ENCODE results near the gene MSRB3.

The MSRB3 gene

DNA sequence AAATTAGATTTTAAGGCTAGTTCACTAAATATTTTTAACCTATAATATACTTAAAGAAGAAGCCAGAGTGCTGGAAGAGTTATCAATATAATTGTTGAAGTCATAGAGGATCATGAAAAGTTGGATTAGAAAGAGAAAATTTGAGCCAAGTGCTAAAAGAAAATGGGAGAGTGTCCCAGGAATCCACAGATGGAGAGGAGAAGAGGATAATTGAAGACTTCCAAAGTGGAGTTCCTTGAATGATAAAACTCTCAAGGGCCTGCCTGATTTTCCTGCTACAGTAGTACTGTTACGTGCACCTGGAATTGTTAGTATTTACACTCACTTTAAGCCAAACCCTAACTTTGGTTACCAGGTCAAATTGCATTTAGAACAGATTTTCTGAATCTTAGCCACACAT, 113.2 kb downstream of the MSRB3 start:
- no peak for DNase-seq

DNA sequence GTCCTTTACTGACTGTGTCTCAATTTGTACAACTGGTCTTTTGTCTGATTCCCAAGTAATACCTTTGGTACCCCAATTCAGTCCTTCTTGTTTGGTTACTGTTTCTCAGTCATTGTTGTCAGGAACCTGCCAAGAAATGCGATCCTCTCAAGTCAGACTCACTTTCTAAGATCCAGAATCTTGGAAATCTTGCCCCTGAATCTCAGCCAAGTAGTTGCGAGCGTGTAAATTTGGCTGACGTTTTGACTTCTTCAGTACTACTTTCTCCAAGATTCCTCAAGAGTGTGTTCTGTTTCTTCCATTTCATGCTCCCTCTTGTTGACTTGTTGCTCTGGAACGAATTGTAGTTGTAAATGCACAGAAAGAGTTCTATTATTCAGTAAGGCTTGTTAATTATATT, 114.0 kb downstream of the MSRB3 start:
- no peak for DNase-seq

DNA sequence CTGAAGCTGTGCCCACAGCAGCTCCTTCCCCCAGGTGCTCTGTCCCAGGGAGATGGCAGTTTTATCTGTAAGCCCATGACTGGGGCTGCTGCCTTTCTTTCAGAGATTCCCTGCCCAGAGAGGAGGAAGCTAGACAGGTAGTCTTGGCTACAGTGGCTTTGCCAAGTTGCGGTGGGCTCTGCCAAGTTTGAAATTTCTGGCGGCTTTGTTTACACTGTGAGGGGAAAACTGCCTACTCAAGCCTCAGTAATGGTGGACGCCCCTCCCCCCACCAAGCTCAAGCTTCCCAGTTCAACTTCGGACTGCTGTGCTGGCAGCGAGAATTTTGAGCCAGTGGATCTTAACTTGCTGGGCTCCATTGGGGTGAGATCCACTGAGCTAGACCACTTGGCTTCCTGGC, 124.7 kb downstream of the MSRB3 start:
- DNase-seq: no peak

DNA sequence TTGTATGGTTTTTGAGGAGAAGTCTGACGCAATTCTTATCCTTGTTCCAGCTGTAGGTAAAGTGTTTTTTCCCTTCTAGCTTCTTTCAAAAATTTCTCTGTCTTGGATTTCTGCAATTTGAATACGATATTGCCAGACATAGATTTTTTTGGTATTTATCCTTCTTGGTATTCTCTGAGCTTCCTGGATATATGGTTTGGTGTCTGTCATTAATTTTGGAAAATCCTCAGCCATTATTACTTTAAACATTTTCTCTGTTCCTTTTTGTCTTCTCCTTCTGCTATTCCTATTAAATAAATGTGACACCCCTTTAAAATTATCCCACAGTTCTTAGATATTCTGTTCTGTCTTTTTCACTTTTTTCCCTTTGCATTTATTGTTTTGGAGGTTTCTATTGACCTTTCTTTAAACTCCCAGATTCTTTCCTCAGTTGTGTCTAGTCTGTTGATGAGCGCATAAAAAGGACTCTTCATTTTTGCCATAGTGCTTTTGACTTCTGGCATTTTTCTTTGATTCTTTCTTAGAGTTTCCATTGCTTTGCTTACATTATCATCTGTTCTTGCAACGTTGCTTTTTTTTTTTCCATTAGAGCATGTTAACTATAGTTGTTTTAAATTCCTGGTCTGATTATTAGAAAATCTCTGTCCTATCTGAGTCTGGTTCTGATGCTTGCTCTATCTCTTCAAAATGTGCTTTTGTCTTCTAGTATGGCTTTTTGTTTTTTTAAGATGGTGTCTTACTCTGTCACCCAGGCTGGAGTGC, 129.1 kb downstream of the MSRB3 start:
- no peak for DNase-seq

DNA sequence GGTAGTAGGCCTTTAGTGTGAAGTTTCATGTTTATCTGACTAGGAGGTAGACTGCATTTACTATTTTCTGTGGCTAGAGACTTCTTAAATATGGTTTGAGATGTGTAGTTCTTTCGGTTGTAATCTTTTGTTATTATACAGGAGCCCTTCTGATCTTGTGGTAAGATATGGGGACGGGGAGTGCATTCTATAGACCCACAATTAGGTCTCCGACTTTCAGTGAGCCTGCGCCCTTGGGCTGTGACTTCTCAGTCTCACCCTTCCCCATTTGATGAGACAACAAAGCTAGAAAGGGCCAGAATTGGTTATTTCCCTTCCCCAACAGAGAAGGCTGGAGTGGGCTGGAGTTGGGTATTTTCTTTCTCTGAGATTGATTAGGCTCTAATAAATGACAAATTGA, 130.0 kb downstream of the MSRB3 start:
- DNase-seq: no peak

DNA sequence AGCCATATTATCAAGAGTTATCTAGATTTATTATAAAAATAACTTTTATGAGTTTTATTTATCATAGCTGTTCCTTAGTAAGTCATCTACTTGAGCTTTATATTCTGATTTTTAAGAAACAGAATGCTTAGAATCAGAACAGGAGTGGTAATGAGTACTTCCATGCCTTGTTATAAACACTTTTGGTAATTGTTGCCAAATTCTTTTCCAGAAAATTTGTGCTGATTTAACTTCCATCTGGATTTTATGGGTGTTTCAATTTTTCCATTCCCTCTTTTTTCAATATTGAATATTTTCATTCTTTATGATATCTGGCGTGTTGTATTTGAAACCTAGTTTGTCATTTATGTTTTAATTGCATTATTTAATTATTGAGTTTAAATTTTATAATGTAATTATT, 131.2 kb downstream of the MSRB3 start:
- no peak for DNase-seq

DNA sequence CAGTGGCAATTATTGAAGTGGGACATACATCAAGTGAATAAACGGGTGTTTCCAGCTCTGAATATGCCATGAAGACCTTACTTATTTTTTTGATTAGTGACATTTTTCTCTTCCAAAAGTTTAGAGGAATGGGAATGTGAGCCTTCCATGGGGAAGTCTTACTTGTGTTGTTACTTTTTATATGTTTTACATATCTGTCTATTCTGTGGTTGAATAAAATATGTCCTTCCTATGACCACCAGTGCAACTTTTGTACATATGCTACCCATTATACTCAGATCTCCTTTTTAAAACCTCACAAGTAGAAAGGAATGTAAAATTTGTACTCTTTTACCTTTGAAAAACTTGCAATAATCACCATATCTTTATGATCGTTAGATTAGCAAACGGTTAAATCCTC, 132.7 kb downstream of the MSRB3 start:
- DNase-seq: no peak

DNA sequence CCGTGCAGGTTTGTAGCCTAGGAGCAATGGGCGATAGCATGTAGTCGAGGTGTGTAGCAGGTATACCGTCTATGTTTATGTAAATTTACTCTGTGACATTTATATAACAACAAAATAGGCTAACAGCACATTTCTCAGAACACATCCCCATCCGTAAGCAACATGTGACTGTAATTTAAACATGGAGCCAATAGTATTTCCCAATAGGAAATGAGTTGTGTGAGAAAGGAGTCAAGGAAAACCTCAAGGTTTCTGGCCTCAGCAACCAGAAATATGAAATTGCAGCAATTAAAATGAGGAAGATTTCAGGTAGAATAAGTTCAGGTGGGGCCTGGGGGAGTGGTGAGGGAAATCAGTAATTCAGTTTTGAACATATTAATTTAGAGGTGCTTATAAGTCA, 136.0 kb downstream of the MSRB3 start:
- DNase-seq: no peak

DNA sequence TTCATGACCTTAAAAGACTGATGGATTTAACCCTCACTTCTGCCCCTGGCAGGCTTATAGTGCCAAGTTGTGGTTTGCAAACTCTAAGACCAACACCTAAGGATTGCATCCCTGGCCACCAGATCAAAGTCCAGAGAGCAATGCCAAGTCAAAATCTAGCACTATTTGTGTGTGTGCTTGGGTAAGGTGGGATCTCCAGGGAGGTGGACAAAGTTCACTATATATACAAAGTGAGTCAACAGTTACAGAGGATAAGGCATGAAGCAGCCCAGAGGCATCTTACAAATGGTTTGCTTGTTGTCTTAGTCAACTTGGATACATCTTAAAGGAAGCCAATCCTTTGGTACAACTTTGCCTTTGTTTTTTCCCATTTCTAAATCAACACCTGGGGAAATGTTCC, 137.3 kb downstream of the MSRB3 start:
- DNase-seq: no peak

DNA sequence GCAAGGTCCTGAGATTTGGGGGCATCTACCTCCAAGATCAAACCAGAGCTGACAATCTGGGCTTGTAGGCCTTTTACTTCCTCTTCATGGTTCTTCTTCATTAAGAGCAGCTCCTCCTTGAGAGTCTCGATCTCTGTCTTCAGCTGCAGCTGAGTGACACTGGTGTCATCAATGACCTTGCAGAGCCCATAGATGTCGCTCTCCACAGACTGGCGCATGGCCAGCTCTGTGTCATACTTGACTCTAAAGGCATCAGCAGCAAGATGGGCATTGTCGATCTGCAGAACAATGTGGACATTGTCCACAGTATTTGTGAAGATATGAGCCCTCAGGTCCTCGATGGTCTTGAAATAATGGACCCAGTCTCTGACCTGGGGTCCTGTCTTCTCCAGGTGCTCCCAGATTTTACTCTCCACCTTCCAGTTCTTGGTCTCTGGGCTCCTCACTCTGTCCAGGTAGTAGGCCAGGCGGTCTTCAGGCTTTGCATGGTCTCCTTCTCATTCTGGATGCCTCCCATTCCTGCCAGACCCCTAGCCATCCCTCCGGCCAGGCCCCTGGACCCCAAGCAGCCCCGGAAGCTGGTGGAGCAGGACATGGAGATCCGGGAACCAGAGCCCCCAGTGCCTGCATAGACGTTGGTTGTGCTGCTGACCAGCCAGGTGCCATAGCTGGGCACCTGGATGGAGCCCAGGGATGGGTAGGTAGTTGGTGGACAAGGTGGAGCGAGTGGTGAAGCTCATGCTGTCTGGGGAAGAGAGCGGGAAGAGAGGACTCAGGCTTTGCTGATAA, 141.0 kb downstream of the MSRB3 start:
- DNase-seq: no peak

DNA sequence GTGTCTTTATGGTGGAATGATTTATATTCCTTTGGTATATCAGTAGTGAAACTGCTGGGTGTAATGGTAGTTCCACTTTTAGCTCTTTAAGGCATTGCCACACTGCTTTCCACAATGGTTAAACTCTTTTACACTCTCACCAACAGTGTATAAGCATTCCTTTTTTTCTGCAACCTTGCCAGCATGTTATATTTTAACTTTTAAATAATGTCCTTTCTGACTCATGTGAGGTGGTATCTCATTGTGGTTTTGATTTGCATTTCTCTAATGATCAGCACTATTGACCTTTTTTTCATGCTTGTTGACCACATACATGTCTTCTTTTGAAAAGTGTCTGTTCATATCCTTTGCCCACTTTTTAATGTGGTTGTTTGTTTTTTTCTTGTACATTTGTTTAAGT, 142.5 kb downstream of the MSRB3 start:
- no peak for DNase-seq

DNA sequence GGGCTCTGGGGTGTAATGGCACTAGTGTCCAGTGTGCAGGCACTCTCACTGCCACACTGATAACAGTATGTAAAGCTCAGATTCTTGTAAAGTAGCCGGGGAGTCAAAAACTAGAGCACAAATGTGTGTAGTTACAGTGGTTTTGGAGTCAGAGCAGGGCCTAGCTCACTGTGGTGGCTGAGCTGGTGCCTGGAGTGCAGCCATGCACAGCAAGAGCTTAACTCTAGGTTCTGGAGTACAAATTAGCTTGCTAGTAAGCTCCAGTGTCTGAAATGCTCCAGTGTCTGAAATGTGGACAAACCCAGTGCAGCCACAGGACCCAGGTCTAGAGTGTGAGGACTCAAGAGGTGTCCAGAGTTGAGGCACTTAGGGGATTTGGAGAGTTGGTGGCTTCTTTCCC, 149.2 kb downstream of the MSRB3 start:
- no peak for DNase-seq

DNA sequence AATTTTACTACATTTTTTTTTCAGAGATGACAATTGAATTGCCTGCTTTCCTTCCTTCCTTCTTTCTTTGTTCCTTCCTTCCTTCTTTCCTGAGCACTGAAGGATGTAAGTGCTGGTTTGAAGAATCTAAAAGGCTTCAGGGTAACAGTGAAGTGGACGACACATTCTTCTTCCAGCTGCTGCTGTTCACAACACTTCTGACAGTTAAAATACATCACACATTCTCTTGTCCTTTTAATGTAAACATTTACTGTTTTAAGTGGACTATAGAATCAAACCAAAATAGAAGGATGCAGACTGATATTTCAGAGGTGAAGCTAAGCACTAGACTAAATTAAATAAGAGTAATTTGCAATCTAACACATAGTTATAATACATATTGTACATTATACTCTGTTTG, 151.5 kb downstream of the MSRB3 start:
- no peak for DNase-seq

DNA sequence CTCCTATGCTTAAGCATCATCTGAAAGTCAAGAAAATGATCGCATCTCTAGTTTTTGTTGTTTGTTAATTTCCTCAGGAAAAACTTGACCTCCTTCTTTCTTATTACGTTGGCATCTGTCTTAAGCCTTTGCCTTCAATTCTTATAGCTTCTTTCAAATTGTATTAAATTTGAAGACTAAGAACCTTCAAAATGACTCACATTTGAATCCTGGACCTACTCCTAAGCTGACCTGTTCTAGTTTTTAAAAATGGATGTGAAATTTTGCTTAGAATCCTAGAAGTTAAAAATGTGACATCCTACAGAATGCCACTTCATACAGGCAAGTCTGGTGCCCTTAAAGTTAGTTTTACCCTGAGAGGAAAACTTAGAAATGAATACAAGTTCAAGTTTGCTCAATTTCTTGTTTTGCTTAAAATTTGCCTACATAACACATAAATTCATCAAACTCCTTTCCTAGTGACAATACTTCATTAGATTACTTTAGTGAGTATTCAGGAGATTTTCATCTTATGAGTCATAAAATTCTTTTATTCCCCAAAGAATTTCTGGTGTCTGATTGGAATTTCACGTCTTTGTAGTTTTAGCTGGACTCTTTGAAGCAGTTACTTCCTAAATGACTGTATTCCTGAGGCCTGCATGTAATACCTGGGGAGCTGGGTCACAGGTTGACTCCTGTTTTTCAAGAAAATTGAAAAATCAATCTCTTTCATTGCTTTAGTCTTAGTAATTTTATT, 152.3 kb downstream of the MSRB3 start:
- no peak for DNase-seq

DNA sequence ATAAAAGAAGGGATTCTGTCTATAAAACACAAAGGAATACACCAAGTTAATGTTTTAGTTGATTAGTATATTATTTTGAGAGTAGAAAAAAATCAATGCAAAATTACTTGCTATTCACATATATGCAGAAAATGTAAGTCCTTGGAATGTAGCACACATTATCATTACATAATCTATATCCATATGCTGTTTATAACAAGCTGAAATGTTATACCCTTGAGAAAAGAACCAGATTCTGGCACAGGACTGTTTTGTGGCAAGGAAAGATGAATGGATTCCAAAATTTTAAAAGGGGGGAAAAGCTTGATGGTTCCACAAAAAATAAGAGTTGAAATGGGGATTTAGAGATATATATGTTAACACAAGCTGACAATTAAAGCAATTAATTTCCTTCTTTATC, 153.6 kb downstream of the MSRB3 start:
- no peak for DNase-seq

DNA sequence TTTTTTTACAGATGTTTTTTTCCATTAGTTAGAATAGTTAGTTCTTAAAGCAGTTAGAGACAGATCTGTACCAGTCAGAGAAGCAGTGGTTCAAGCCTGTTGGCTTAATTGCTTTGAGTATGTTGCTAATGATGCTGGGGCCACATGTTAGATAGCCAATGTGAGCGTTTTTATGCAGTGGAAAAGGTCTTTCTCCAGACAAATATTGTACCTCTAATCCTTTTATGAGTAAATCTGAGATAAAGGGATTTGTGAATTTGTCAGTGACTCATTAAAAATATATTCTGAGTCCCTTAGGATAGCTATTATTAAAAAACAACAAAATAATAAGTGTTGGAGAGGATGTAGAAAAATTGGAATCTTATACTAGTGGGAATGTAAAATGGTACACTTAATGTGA, 154.2 kb downstream of the MSRB3 start:
- DNase-seq: no peak

DNA sequence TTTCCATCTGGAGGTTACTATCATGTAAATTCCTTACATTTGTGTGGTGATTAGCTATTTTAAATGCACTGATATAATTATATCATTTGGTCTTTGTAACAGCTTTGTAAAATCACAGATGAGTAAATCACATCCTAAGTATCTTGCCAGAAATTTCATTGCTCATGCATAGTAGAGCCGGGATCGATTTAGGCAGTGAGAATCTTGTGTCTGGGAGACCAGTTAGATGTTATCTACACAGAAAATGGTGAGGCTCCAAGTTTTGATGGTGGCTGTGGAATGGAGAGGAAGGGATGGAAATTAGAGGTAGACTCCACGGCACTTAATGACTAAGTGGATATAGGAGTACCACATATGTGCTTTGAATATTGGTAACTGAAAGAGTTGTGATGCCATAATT, 156.3 kb downstream of the MSRB3 start:
- no peak for DNase-seq

DNA sequence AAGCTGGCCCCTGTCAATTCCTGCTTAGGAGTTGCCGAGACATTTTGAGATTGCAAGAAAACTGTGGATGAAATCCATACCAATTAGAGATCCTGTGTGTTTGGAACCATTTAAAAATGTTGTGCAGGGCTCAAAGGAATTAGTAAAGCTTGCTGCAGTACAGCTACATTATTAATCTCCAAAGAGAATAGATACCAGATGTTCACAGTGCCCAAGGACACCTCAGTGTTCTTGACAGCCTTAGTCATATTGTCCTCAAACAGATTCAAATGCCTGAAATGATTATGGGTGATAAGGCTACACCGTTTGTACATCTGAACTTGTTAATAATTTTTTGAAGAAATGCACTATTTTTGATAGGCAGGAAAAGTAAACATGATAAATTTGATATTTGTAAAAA, 164.6 kb downstream of the MSRB3 start:
- no peak for DNase-seq

DNA sequence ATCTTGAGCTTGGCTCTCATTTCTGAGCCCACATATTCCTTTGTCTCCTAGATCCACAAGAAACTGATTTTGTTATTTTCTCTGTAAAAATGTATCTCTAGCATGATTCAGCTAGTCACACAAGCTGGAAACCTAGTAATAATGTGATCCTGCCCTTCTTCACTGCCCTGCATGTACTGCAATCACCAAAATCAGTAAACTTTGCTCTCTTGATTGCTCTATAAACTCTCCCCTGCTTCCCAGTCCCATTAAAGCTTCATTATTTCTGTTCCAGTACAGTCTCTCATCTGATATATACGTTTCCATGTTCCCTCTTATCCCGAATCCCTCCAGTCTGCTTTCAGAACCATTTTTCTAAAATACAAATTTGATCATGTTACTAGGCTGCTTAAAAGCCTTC, 166.5 kb downstream of the MSRB3 start:
- DNase-seq: no peak

DNA sequence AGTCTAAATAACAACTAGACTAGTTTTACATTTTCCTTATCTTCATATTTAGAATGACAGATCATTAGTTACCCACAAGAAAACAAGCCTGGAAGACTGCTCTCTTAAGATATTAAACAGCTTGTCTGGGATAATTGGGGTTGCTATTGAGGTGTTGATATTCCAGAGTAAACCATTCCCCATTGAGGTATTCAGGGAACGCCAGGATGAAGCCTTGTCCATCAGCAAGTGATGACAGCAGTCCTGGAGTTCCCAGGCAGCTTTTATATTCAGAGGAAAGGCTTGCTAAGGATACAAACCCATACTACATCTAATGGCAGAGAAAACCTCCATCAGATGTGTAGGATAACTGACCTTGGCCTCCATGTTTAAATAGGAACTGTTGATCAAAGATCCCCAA, 168.4 kb downstream of the MSRB3 start:
- no peak for DNase-seq

DNA sequence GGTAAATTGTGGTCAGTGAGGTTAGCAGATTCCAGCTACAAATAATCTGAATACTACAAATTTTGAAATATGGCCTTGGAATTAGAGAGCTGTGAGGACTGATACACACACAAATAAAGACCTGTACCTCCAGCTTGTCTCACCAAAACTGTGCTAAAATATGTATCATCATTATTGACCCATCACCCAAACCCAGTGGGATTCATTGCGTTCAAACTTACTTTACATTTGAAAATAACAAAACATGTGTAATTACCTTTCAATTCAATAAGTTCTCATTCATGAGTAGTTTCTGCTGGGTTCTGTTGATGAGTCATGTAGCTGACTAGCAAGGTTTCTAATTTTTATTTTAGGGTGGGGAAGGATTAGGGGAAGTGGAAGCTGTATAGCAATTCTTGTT, 170.9 kb downstream of the MSRB3 start:
- no peak for DNase-seq

DNA sequence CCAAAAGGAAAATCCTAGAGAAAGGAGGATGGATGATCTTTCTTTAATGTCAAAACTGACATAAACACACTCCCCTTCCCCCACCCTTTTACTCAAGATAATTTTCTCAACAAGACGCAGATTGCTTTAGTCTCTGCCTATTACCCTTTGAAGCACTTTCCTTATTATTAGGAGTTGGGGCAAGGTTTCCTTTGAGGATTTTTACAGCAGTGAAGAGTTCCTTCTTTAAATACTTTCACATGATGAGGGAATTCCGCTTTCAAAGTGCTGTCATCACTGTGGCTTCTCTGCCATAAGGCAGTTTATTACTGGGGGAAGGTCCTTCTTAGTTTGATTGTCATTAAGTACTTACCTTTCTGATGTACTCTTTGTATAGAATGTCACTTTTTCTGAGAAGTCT, 172.1 kb downstream of the MSRB3 start:
- no peak for DNase-seq

DNA sequence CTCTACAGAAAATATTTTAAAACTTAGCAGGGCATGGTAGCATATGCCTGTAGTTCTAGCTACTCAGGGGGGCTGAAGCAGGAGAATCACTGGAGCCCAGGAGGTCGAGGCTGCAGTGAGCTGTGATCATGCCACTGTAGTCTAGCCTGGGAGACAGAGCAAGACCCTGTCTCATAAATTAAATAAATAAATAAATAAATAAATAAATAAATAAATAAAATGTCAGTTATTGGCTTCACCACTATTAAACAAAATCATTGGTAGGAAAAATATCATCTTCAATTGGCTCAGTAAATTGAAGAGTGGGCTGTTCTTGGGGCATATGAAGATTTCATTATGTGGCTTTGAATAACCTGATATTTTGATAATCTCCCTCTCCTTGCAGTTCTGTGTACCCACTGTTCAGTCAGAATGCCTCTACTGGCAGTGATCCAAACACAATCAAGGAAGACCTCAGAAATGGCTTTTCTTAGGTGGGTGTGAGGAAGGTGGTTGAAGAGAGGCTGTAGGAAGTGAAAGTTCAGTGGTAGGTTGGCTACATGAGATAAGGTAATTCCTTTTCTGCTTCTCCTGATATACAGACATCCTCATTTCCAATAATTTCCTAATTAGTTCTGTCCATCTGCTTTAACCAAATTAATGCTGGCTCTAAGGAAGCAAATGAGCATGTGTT, 175.8 kb downstream of the MSRB3 start:
- DNase-seq: no peak

Data from right kidney (tissue), 1 donor.